ENCODE results near the gene NR2E3. TPM values are rescaled to one million over a fixed set of nuclear protein-coding genes. Genes with fewer than 3 reads are reported as not detected.

Gene NR2E3
- not detected for polyA plus RNA-seq (2012; ENCODE audit: insufficient read depth, insufficient read length, low read depth)

DNA sequence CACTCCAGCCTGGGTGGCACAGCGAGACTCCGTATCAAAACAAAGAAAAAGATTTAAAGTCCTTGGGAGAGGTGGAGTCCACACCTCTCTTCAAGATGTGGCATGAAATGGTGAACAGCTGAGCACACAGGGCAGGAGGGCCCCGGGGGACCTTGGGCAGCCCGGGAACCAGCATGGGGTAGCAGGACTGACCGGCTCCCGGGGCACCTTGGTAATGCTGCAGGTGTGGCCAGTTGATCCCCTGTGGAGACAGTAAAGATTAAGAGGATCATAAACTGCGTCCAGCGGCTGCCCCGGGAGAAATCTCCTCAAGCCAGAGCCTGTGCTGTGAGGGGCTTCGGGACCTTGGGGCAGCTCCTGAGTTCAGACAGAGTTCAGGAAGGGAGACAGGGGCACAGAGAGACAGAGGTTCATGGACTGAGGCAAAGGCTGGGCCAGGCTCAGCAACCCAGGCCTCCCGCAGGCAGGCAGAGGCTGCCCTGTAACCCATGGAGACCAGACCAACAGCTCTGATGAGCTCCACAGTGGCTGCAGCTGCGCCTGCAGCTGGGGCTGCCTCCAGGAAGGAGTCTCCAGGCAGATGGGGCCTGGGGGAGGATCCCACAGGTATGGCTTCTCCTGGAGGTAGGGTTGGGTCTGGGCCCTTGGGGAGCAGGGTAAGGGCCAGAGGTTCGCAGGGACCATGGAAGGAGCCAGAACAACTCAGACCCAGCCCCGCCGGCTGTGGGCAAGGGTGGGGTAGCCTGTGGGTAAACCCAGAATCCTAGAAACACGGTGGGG is at the start of gene NR2E3:
TSS of gene NR2E3 (plus strand) at position 299 of the 780 bp plus-strand sequence. CDS start at position 489, 190 bp downstream.
- TF ChIP-seq, protein P1, sequence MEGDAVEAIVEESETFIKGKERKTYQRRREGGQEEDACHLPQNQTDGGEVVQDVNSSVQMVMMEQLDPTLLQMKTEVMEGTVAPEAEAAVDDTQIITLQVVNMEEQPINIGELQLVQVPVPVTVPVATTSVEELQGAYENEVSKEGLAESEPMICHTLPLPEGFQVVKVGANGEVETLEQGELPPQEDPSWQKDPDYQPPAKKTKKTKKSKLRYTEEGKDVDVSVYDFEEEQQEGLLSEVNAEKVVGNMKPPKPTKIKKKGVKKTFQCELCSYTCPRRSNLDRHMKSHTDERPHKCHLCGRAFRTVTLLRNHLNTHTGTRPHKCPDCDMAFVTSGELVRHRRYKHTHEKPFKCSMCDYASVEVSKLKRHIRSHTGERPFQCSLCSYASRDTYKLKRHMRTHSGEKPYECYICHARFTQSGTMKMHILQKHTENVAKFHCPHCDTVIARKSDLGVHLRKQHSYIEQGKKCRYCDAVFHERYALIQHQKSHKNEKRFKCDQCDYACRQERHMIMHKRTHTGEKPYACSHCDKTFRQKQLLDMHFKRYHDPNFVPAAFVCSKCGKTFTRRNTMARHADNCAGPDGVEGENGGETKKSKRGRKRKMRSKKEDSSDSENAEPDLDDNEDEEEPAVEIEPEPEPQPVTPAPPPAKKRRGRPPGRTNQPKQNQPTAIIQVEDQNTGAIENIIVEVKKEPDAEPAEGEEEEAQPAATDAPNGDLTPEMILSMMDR (IDR thresholded peaks at IDR 0.05; ENCODE audit: low read depth, low read length) = no peak
- H3K27me3 ChIP-seq = no peaks in the 10 kb centered on the region
- H3K4me1 ChIP-seq = peaks cover 21% of the 10 kb centered on the region
- H3K4me3 ChIP-seq (ENCODE audit: low read depth, low read length) = no peak within 1 kb of the TSS
- H3K36me3 ChIP-seq = no peaks in the 10 kb centered on the region
- no peaks in the 10 kb centered on the region for H3K9me3 ChIP-seq
- DNase-seq = no peak

DNA sequence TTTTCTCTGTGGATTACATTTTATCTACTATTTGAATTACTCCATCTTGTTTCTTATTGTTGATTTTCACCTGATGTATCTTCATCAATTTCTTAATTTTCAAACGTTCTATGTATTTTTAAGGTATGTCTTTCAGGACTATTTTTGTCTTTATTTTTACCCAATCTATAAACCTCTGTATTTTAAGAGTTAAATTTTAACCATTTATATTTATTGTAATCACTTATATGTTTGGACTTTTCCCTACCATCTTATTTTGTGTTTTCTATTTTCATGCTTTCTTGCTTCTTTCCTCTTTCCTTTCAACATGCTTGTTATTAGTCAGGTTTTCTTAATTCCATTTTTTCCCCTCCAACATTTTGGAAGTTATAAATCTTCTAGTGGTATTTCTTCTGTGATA is 49.5 kb upstream of the NR2E3 start:
- Histone ChIP-seq H3K27me3 (no peaks in the 10 kb centered on the region), H3K4me1 (no peaks in the 10 kb centered on the region), H3K36me3 (no peaks in the 10 kb centered on the region), H3K9me3 (no peaks in the 10 kb centered on the region; the same call in 1 of the 2 replicates), H3K4me3 (ENCODE audit: low read depth, low read length) (no peak overlapping the region)
- TF ChIP-seq, protein P1 (IDR thresholded peaks at IDR 0.05; ENCODE audit: low read depth, low read length) = no peak
- DNase-seq = no peak

DNA sequence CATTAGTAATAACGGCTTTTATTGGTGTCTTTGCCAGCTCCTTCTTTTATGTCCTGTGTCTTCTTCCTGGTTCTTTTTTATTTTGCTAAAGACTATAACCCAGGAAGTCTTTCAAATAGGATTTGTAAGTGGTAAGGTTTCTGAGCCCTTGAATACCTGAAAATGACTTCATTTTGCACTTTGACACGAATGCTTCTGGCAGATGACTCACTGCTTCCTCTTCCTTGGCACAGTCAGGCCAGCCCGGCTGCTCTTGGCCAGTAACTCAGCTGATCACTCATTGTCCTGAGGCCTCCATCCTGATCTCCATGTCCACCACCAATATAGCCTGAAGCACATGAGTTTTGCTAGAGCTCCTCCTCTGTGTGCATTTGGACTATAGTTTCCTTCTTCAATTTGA is 48.7 kb upstream of the NR2E3 start:
- no peak for DNase-seq
- Histone ChIP-seq H3K36me3 (no peaks in the 10 kb centered on the region), H3K27me3 (no peaks in the 10 kb centered on the region), H3K9me3 (no peaks in the 10 kb centered on the region; the same call in 1 of the 2 replicates), H3K4me1 (no peaks in the 10 kb centered on the region), H3K4me3 (ENCODE audit: low read depth, low read length) (no peak overlapping the region)
- TF ChIP-seq, protein P1 (IDR thresholded peaks at IDR 0.05; ENCODE audit: low read depth, low read length) = no peak

DNA sequence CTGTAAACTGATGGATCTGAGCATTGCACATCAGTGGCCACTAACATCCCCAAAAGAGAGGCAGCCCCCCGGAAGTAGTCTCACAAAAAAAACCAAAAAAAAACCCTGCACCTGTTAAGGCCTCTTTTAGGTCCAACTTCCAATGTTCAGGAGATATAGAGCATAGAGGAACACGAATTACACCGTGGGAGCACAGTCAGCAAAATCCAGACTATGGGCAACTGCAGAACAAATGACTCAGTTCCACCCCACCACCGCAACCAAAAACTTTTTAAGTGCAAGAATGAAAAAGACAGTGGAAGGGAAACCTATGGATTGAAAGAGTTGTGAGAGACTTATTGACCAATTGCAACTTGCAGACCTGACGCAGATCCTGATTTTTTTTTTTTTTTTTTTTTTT is 42.2 kb upstream of the NR2E3 start:
- Histone ChIP-seq H3K27me3 (no peaks in the 10 kb centered on the region), H3K9me3 (no peaks in the 10 kb centered on the region), H3K4me1 (no peaks in the 10 kb centered on the region), H3K4me3 (ENCODE audit: low read depth, low read length) (no peak overlapping the region), H3K36me3 (no peaks in the 10 kb centered on the region)
- no peak for DNase-seq
- TF ChIP-seq, protein P1 (IDR thresholded peaks at IDR 0.05; ENCODE audit: low read depth, low read length) = no peak

DNA sequence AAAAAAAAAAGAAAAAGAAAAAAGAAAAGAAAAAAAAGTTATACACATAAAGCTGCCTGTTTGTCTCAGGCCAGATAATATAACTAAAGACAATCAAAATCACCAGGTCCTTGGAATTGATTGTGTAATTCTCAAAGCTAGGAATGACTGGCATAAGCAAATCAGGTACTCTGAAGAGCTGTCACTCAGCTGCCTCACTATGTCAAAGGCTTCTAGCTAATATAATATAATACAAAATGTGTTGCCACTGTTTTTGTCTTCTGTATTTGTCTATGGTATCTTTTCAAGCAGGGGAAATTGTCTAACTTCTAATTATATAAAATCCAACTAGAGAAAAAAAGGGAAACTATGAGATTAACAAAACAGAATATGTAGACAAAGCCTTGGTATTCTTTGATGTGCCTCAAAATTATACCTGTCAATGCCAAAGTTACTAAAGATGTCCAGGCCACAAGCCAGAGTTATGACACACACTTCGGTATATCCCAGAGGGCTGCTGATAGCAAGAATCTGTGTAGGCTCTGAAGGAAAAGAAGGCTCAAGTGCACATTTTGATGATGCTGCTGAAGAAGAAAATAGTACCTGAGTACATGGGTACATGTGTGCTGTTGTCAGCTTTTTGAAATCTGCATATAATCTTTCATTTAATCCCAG is 37.0 kb upstream of the NR2E3 start:
- TF ChIP-seq, protein P1 (IDR thresholded peaks at IDR 0.05; ENCODE audit: low read depth, low read length) = no peak
- Histone ChIP-seq H3K9me3 (no peaks in the 10 kb centered on the region), H3K4me1 (no peaks in the 10 kb centered on the region), H3K4me3 (ENCODE audit: low read depth, low read length) (no peak overlapping the region), H3K27me3 (no peaks in the 10 kb centered on the region), H3K36me3 (no peaks in the 10 kb centered on the region)
- no peak for DNase-seq

DNA sequence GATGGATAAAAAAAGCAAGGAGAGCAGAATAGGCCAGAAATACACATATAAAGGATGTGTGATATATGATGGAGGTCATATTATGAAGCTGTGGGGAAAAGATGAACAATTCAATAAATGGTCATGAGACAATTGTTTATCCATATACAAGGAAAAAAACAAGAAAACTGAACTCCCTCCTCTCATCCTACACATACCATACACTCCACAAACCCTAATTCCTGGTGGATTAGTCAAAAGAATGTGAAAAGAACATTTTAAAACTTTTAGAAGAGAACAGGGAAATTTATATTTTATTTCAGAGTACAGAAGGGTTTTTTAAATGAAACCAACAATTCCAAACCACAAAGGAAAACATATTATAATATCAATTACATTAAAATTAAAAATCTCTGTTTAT is 34.5 kb upstream of the NR2E3 start:
- Histone ChIP-seq H3K4me1 (no peaks in the 10 kb centered on the region), H3K9me3 (no peaks in the 10 kb centered on the region), H3K36me3 (no peaks in the 10 kb centered on the region), H3K4me3 (ENCODE audit: low read depth, low read length) (no peak overlapping the region), H3K27me3 (no peaks in the 10 kb centered on the region)
- no peak for DNase-seq
- TF ChIP-seq, protein P1 (IDR thresholded peaks at IDR 0.05; ENCODE audit: low read depth, low read length) = no peak
